OCI-LY7 (cell line): ENCODE measurements around the gene FGGY.

Experiments
- EZH2phosphoT487 ChIP-seq: fragments of 200-600 bp; sonication (generic); IDR thresholded peaks from 2 replicates; pipeline ENCODE4 v1.6.1; 2018; ENCODE audit warnings: low read depth, borderline replicate concordance, mild to moderate bottlenecking, mixed run types, antibody characterized with exemption, low read length, moderate library complexity, mixed read lengths
- TF ChIP-seq, protein P1 (sequence below): fragments of 200-600 bp; sonication (generic); conservative IDR thresholded peaks from 2 replicates; pipeline ENCODE4 v1.5.1; 2014; ENCODE audit warnings: mild to moderate bottlenecking, antibody characterized with exemption, low read length, moderate library complexity, mixed read lengths

DNA sequence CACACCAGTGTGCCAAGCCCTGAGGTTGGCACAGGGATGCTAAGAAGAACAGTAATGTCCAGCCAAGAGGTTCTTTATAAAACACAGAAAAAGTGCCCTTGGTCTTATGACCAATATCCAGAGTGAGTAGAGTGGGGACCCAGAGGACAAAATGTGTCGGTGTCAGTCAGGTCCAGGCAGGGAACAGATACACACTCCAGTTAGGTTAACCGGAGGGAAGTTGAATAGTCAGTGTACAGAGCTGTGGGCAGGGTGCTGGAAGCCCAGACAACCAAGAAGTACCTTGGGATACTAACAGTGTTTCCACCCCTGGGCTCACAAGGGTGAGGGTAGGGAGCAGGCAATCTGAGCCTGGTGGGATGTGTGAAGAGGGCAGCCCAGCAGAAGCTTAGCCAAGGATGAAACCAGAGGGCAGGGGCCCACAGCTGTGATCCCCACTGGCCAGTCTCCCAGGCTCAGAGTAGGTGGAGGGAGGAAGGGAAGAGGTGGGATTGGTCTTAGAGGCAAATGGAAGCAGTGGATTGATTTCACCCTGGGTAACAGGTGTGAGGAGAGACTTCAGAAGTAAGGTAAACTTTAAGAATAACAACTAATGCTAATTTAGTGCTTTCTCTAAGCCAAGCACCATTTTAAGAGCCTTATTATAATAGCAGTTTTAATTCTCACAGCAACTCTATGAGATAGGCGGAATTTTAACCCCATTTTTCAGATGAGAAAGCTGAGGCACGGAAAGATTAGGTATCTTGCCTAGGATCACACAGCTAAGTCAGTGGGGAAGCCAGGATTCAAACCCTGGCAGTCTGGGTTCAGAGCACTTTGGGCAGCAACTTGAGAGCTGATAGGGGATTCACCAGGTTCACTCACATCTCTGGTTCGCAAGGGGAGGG, 374.4 kb downstream of the FGGY start:
- TF ChIP-seq, protein P1, sequence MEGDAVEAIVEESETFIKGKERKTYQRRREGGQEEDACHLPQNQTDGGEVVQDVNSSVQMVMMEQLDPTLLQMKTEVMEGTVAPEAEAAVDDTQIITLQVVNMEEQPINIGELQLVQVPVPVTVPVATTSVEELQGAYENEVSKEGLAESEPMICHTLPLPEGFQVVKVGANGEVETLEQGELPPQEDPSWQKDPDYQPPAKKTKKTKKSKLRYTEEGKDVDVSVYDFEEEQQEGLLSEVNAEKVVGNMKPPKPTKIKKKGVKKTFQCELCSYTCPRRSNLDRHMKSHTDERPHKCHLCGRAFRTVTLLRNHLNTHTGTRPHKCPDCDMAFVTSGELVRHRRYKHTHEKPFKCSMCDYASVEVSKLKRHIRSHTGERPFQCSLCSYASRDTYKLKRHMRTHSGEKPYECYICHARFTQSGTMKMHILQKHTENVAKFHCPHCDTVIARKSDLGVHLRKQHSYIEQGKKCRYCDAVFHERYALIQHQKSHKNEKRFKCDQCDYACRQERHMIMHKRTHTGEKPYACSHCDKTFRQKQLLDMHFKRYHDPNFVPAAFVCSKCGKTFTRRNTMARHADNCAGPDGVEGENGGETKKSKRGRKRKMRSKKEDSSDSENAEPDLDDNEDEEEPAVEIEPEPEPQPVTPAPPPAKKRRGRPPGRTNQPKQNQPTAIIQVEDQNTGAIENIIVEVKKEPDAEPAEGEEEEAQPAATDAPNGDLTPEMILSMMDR, result no peak
- no peak for TF ChIP-seq EZH2phosphoT487
